ENCODE data around the gene KLHL42.

The KLHL42 gene

GRCh38 chr12:27756670-27757195, 23.3 kb upstream of the KLHL42 start:
- no peaks in the 10 kb centered on the region for H3K36me3 ChIP-seq (ENCODE audit: control insufficient read depth, insufficient read depth, low read length)
- no peak overlapping the region for H2AFZ ChIP-seq
- H3K4me3 ChIP-seq (ENCODE audit: low read depth, low read length), result no peak overlapping the region
- H3K9me3 ChIP-seq (ENCODE audit: control insufficient read depth, low read length), result no peaks in the 10 kb centered on the region
- peaks cover under 1% of the 10 kb centered on the region for H3K79me2 ChIP-seq
- H3K9ac ChIP-seq, result no peak overlapping the region
- no peak for TF ChIP-seq CTCF (IDR thresholded peaks at IDR 0.05)
- H3K4me2 ChIP-seq (ENCODE audit: low read length), result no peak overlapping the region
- H3K4me1 ChIP-seq, result no peaks in the 10 kb centered on the region
- H3K27ac ChIP-seq, result no peak overlapping the region
- H3K27me3 ChIP-seq (ENCODE audit: control insufficient read depth, insufficient read depth, low read length), result no peaks in the 10 kb centered on the region

- no peak overlapping the region for H2AFZ ChIP-seq
- no peaks in the 10 kb centered on the region for H3K4me1 ChIP-seq
- H3K4me2 ChIP-seq (ENCODE audit: low read length), result no peak overlapping the region
- H3K9me3 ChIP-seq (ENCODE audit: control insufficient read depth, low read length), result no peaks in the 10 kb centered on the region
- no peaks in the 10 kb centered on the region for H3K36me3 ChIP-seq (ENCODE audit: control insufficient read depth, insufficient read depth, low read length)
- no peaks in the 10 kb centered on the region for H3K79me2 ChIP-seq
- H3K9ac ChIP-seq, result no peak overlapping the region
- no peak overlapping the region for H3K27ac ChIP-seq
- H3K4me3 ChIP-seq (ENCODE audit: low read depth, low read length), result no peak overlapping the region
- H3K27me3 ChIP-seq (ENCODE audit: control insufficient read depth, insufficient read depth, low read length), result no peaks in the 10 kb centered on the region
- TF ChIP-seq CTCF (IDR thresholded peaks at IDR 0.05), result no peak
Measured at GRCh38 chr12:27762757-27763156, 17.3 kb upstream of the KLHL42 start.

- no peak for TF ChIP-seq CTCF (IDR thresholded peaks at IDR 0.05)
- no peaks in the 10 kb centered on the region for H3K9me3 ChIP-seq (ENCODE audit: control insufficient read depth, low read length)
- H3K4me2 ChIP-seq (ENCODE audit: low read length), result no peak overlapping the region
- no peaks in the 10 kb centered on the region for H3K27me3 ChIP-seq (ENCODE audit: control insufficient read depth, insufficient read depth, low read length)
- no peak overlapping the region for H3K4me3 ChIP-seq (ENCODE audit: low read depth, low read length)
- H3K36me3 ChIP-seq (ENCODE audit: control insufficient read depth, insufficient read depth, low read length), result no peaks in the 10 kb centered on the region
- H3K9ac ChIP-seq, result no peak overlapping the region
- no peak overlapping the region for H3K27ac ChIP-seq
- no peaks in the 10 kb centered on the region for H3K79me2 ChIP-seq
- no peak overlapping the region for H2AFZ ChIP-seq
- H3K4me1 ChIP-seq, result no peaks in the 10 kb centered on the region
Measured at GRCh38 chr12:27766587-27766986, 13.4 kb upstream of the KLHL42 start.

- H3K9ac ChIP-seq, result no peak overlapping the region
- no peaks in the 10 kb centered on the region for H3K9me3 ChIP-seq (ENCODE audit: control insufficient read depth, low read length)
- no peak overlapping the region for H2AFZ ChIP-seq
- H3K27me3 ChIP-seq (ENCODE audit: control insufficient read depth, insufficient read depth, low read length), result no peaks in the 10 kb centered on the region
- H3K4me3 ChIP-seq (ENCODE audit: low read depth, low read length), result no peak overlapping the region
- H3K4me2 ChIP-seq (ENCODE audit: low read length), result no peak overlapping the region
- no peak for TF ChIP-seq CTCF (IDR thresholded peaks at IDR 0.05)
- H3K4me1 ChIP-seq, result no peaks in the 10 kb centered on the region
- no peak overlapping the region for H3K27ac ChIP-seq
- no peaks in the 10 kb centered on the region for H3K79me2 ChIP-seq
- no peaks in the 10 kb centered on the region for H3K36me3 ChIP-seq (ENCODE audit: control insufficient read depth, insufficient read depth, low read length)
Measured at GRCh38 chr12:27769142-27769673, 10.8 kb upstream of the KLHL42 start.

Measured in parathyroid adenoma (tissue), 2 donors.